Activated CD4-positive, alpha-beta T cell treated with anti-CD3 and anti-CD28 coated beads for 4 hours (primary cell): ENCODE measurements around the gene EML5.

ENCODE experiments used
- DNase-seq, 2 donors: peaks; one replicate each; pipeline ENCODE4 v3.0.0-alpha.2; 2020

The EML5 gene

DNA sequence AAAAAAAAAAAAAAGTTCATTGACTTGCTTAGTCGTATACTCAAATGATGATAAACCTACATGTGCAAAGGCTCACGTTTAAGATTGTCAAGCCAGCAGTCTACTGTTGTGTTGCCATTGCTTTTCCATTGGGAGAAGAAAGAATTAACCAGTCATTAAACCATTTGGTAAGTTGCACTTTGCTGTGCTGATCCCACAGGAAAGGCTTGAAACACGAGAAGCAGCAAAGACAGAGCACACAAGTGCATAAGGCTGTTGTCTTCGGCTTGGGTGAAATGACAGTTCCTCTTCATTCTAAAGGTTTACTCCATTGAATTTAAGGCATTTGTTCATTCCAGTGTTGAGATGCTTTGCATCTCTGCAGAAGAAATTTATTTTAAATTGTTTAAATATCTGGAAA lies 179.8 kb downstream of the EML5 start:
- no peak for DNase-seq

DNA sequence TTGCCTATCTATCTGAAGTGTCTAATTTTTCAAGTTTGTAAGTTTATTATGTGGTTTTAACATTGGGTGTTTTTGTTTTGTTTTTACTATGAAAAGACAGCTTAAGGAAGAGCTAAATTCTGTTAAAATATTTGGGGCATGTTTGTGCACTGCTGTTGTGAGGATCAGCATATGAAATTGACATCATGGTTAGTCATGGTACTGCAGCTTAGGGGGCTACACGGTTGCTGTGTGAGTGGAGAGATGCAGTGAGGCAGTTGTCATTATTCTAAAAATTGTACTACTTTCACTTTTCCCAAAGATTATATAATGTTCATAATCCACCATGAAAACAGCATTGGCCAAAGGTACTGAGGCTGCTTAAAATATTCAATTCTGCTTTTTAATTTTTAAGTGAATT lies 180.9 kb downstream of the EML5 start:
- DNase-seq: no peak

DNA sequence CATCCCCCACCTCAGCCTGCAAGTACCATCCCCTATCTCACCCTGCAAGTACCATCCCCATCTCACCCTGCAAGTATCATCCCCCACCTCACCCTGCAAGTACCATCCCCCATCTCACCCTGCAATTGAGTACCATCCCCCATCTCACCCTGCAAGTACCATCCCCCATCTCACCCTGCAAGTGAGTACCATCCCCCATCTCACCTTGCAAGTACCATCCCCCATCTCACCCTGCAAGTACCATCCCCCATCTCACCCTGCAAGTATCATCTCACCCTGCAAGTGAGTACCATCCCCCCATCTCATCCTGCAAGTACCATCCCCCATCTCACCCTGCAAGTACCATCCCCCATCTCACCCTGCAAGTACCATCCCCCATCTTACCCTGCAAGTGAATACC lies 184.9 kb downstream of the EML5 start:
- DNase-seq: no peak

DNA sequence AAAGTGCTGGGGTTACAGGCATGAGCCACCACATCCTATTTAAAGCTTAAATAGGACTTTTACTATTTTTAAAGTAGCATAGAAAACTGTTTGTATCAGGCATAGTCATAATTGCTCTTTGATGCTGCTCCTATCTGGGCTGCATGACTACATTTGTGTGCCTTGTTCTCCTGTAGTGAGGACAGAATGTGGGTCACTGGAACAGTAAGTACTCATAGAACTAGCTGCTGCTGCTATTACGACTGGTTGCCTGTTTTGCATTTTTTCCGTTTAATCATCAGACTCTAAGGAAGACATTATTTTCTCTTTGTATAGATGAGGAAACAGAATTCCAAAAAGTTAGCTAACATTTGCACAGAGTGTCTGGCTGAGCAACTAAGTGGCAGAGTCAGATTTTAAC lies 187.2 kb downstream of the EML5 start:
- DNase-seq: no peak

DNA sequence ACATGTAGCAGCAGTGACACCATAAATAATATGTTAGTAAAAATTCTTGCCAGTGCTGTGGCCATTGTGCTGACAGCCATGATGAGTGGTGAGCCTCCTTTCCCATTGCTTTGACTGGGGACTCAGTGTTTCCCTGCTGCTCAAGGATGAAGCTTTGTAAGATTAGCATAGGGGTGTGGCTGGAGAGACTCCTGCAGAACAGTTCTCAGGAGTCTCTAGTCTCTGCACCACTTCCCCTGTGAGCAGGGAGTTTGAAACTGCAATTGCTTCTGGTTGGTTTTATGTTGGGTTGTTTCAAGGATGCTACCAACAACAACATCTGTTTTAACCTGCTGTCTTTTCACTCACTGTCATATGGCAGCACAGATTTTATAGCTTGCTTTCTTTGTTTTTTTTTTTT lies 188.5 kb downstream of the EML5 start:
- no peak for DNase-seq

DNA sequence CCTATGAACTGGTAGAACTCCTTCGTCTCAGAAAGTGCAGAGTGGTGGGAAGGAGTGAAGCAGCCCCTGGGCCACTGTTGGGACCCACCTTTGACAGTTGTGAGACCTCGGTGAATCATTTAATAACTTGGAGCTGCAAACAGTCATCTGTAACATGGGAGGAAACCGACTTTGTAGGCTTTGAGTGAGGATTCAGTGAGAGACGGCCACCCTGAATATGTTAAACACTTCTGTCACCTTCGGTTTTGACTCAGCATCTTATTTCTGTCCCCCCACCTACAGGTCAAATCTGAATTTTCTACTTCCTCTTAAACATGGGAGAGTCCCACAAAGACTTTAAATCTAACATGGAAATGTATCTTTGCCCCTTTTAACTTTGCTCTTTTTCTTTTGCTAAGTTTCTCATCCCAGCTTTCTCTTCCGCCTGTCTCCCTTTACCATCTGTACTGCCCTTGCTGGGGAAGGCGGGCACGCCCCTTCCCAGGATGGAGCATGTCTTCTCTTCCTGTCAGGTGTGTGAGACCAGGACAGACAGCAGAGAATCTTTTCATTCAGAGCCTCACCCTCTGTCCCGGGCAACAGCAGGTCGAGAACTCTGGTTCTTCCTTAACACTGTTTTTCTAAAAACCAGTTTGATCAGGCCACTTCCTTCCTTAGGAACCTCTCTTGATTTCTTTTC lies 192.9 kb downstream of the EML5 start:
- no peak for DNase-seq

DNA sequence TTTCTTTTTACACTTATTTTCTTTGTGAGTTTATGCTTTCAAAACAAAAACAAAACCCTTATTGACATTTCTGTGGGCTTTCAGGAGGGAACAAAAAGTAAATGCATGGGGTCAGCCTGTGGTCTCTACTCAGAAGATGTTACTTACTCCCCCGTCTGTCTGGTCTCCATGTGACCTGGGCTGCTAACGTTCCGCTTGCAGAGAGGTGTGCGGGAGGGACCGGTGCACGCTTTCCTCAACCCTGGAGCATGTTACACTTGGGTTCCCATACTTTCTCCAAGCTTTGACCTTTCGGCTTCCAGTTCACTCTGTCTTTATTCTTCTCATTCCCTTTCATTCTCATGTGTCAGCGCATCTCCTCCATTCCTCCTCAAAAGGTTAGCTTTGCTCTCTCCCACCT lies 193.4 kb downstream of the EML5 start:
- DNase-seq: no peak

DNA sequence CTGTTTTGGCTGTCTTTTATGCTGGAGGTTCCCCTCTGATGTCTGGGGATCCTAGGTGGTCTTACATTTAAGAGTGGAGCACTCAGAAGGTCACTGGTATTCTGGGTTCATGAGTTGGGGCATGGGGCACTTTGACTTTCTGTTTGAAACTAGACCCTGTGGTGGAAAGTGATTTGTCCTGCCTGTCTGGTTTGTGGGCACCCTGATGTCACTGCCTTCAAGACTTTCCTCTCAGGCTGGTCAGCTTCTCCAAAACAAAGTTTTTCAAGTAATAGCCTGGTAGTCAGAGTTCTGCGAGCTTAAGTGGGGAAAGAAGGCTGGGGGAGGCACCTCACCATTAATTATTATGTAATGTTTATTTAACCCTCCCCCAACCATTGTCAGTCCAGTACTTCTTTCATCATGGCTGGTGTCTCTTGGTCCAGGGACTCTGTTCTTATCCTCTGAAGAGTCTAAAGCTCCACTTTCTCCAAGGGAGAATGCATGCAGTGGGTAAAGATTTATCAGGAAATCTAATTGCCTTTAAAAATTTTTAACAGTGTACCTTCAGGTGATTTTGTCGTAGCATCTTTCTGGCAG lies 194.6 kb downstream of the EML5 start:
- DNase-seq: no peak

DNA sequence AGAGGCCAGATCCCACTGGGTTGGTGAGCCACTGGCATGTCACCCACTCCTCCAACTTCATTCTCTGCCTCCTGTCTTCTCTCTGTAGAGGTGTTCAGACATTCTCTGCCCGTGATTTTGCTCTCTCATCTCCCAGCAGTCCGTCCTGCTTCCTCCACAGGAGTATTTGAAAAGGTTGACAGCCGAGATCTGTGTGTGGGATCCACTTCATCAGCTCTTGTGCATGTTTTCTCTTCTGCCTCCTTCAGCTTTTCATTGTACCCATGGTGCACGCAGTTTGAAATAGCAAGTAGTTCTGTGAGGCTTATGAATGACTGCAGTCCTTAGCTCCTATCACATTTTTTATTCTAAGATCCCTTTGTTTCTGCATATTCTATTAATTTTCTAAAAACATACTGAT lies 195.2 kb downstream of the EML5 start:
- DNase-seq: no peak

DNA sequence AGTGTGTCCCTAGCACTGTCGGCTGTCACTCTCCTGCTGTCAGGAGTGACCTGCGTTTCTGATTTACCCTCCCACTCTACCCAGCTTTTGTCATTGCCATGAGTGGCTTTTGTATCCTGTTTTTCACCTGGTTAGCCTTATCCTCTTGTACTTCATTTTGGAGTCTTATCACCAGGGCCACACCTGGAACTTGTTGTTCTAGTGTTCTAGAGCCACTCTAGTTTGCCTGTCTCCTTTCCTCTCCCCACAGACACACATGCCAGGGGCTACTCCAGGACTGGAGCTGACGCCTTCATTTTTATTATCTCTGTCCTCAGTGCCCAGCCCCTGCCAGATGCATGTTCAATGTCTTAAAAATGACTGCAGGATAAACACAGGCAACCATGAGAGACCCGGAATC lies 195.7 kb downstream of the EML5 start:
- DNase-seq: no peak

DNA sequence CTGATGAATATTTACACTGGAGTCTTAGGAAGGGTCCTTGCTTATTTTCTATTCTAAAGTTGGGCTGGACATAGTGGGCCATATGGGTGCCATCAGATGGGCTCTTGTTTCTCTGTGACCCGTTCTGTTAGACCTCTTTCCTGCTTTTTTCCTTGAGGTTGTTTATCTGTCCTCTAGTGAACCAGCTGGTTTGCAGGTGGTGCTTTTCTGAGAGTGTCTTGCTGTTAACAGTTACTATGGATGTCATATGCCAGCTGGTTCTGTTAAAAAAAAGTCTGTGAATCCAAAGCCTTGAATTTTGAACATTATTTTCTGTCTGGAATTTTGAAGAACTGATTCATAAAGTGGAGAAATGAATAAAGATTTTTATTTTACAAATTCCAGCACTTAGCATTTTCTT lies 200.7 kb downstream of the EML5 start:
- DNase-seq: no peak

DNA sequence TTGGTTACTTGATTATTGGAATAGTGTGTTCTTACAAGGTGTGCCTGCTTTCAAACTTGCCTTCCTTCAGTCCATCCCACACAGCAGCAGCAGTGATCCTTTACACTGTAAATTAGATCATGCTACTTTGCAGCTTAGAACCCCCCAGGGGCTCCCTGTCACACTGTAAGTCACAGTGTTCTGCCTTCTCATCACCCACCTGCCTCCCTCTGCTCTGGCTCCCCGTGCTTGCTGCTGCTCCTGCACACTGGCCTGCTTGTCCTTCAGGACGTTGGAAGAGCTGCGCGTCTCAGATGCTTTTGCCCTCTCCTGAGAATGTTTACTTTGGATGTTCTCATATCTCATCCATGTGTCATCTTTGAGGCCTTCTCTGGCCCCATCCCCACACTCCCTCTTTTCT lies 202.6 kb downstream of the EML5 start:
- no peak for DNase-seq

DNA sequence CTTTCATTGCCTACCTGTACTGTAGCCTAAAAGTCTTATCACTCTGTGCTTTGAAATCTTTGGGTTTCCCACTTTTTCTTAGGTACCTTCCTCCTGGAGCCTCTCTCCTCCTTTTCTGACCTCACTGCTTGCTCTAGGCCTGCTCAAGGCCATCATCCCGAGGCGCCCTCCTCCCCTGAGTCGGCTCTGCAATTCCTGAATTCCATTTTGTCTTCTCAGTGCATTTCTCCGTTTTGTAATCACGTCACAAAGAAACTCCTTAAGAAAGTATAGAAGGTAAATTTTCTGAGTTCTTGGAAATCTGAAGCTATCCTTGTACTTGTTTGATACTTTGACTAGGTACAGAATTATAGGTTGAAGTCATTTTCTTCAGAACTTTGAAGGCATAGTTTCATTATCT lies 204.7 kb downstream of the EML5 start:
- no peak for DNase-seq

DNA sequence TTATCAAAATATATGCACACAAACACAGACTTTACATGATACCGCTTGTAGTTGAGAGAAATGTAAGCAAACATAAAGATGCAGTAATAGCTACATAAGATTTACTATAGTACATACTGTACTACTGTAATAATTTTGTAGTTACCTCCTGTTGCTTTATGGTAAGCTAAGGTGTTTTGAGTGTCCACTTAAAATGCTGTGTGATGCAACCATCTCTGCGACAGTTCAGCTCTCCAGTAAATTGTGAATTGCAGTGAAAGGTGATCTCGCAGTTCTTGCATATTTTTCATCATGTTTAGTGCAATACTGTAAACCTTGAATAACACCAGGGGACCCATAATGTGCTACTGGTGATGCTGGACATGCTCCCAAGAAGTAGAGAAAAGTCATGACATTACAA lies 208.3 kb downstream of the EML5 start:
- no peak for DNase-seq

DNA sequence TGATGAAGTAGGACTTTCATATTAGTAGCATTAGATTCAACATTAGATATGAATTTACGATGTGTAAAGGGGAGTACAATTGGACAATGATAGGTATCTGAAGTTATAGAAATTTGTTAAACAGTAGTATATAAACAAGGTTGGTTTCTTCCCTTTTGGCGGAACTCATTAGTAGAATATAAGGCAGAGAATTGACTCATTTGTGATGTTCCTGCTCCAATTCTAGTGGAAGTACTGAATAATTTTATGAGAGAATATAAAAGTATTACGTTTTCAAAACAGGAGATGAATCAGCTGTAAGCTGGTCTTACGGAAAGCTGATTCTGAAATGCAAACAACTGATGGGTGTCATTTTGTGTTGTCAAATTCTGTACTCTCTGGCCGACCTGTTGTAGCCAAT lies 216.5 kb downstream of the EML5 start:
- no peak for DNase-seq

DNA sequence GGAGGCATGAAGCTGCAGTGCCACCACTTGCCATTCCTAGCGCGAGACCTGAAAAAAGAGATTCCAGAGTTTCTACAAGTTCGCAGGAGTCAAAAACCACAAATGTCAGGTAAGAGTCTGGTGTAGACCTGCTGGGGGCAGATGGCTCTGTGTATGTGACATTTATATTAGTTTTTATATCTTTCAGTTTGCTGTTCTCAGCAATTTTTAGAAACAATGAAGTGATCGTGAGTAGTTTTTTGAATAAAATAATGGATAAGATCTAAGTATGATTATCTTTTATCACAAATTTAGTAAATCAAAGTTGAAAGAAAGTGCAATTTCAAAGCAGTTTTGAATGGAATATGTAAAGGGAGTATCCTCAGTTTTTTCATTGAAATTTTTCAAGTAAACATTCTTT lies 220.6 kb downstream of the EML5 start:
- no peak for DNase-seq

DNA sequence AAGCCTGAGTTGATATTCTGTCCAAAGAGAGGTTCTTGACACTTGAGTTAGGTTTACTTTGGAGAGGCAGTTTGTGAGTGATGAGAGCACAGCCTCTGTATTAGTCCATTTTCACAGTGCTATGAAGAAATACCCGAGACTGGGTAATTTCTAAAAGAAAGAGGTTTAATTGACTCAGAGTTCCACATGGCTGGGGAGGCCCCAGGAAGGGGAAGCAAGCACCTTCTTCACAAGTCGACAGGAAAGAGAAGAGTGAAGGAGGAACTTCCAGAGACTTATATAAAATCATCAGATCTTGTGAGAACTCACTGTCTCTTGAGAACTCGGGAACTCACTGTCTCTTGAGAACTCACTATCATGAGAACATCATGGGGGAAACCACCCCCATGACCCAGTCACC lies 224.6 kb downstream of the EML5 start:
- no peak for DNase-seq

DNA sequence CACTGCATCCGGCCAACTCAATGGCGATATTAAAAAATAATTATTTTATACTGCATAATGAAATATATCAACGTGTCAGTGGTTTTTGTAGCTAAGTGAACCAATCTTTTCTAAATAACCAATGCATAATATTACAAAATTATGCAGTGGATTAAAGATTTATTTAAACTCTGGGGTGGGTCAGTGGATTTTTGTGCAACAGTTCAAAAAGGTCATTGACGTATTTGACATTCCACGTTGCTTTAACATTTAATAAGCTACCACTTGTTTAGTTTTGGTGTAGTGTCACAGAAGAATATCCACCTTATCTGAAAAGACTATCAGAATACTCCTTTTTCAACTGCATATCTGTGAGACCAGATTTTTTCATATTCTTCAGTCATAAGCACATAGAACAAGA lies 227.3 kb downstream of the EML5 start:
- no peak for DNase-seq

DNA sequence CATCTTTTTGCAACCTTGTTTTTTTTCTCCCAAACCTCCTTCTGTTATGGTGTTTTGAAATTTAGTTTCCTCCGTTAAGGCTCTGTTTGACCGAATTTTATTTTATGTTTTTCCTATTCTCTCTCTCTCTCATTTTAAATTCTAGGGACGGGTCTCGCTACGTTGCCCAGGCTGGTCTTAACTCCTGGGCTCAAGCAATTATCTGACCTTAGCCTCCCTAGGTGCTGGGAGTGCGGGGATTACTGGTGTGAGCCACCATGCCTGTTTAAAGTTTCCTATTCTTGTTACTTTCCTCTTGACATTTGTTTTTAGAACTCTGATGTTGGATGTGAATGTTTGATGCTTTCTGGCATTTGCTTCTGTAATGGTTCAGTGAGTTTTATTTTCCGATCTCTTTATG lies 228.9 kb downstream of the EML5 start:
- no peak for DNase-seq

DNA sequence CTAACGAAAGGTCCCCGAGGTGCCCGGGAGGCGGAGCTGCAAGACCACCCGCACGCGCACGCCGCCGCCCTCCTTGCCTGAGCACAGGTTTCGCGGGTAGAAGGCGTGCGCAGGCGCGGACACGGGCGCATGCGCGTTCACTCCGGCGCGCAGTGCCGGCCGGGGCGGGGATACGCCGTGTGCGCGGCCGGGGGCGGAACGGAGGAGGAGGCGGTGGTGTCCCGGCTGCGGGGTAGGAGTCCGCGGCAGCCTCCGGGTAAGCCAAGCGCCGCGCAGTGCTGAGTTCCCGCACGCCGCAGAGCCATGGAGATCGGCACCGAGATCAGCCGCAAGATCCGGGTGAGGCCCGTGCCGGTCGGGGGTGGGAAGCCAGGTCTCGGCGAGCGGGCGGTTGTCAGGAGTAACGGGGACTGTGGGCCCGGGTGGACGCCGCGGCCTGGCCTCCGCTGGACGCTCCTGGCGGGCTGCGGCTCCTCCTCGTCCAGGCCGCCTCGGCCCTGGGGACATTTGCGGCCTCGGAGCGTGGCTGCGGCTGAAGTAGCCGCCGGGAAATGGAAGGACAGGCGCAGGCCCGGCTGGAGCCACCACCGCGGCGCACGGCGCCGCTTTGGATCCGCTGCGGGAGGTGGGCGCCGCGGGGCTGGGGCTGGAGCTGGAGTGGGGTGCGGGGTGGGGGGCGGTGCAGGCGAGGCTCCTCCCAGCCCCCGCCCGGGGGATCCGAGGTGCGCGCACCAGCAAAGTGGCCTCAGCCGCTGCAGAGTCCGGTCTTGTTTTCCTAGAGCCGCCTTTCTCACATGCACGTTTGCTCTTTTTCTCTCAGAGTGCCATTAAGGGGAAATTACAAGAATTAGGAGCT lies 229.7 kb downstream of the EML5 start, which contains the start of gene ZC3H14:
Gene ZC3H14, plus strand, starts transcription at position 207 of the 856 bp plus-strand sequence. Its CDS starts 97 bp downstream, at position 304.
- peak; percentile 83 to 85 for DNase-seq

DNA sequence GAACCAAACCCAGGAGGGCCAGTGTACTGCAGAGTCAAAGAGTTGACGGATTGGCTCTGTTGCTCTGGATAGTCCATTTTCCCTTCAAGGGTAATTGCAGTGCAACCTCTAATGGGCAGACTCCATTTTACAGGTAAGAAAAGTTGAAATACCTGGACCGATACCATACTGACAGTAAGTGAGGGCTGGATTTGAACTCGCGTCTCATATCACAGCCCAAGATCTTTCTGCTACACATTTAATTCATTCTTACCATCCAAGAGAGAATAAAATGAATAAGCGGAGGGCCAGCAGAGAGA lies 230.3 kb downstream of the EML5 start:
- DNase-seq: no peak
